Ectodermal cell (in vitro differentiated cells): Measurements from ENCODE around the gene CYP1B1.
A peak's percentile ranks its signal among the peaks of the same experiment; 100 is the strongest.

Experiments
- H3K27ac ChIP-seq: 2 replicates; pipeline ENCODE4 v1.7.0; 2013; ENCODE audit warnings: mild to moderate bottlenecking, low read depth, low read length; ENCODE audit not compliant: insufficient read depth, poor library complexity, severe bottlenecking
- H3K27me3 ChIP-seq: 2 replicates; pipeline ENCODE4 v1.7.0; 2013; ENCODE audit warnings: mild to moderate bottlenecking, low read length; ENCODE audit not compliant: insufficient read depth, control insufficient read depth, poor library complexity, severe bottlenecking
- H3K36me3 ChIP-seq: one replicate; pipeline ENCODE4 v1.7.0; 2013; ENCODE audit warnings: low read length; ENCODE audit not compliant: control insufficient read depth, insufficient read depth
- H3K4me1 ChIP-seq: one replicate; pipeline ENCODE4 v1.7.0; 2013; ENCODE audit warnings: low read length; ENCODE audit not compliant: control insufficient read depth, insufficient read depth
- H3K4me3 ChIP-seq: 2 replicates; pipeline ENCODE4 v1.7.0; 2013; ENCODE audit warnings: low read depth, low read length, control low read depth; ENCODE audit not compliant: insufficient read depth
- H3K9me3 ChIP-seq: 2 replicates; pipeline ENCODE4 v1.7.0; 2013; ENCODE audit warnings: mild to moderate bottlenecking, low read length, moderate library complexity; ENCODE audit not compliant: control insufficient read depth
- WGBS, 2 experiments: methylation state at CpG; one replicate each; pipeline ENCODE4 v1.1.7; 2013; ENCODE audit warnings: missing lambda C conversion rate in 2 of 2; 5-methylcytosine and 5-hydroxymethylcytosine counted together

CYP1B1 gene

DNA sequence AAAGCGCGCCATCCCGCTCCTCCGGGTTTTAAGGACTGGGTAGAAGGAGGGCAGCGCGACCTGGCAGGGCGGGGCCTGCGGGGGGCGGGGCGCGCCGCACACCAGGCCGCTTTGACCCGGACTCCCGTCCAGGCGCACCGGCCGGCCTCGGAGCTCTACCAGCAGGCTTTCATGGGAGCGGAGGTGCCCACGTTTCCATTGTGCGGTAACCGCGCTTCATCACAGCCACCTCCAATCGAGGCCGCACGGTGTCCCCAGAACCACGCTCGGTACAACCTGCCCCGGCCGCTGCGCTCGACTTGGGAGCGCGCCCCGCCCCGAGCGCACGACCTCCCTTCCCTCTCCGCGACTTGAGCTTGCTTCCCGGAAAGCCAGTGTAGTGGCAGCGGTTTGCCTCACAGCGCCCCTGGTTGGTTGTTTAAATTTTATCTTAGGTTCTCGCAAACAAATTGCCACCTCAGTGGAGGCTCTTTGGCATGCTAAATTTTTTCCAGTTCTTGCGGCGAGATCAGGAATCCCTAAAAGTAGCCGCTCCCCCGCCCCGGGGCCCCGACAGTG, 280 bp upstream of the CYP1B1 start:
- Histone ChIP-seq H3K27ac (no peak overlapping the region), H3K36me3 (no peaks in the 10 kb centered on the region), H3K4me1 (peaks cover 17% of the 10 kb centered on the region), H3K9me3 (no peaks in the 10 kb centered on the region), H3K27me3 (peaks cover 69% of the 10 kb centered on the region), H3K4me3 (peak overlapping the region; percentile 48)
- 0% methylated on average over 51 of the region's 51 CpGs for WGBS, 2 experiments

DNA sequence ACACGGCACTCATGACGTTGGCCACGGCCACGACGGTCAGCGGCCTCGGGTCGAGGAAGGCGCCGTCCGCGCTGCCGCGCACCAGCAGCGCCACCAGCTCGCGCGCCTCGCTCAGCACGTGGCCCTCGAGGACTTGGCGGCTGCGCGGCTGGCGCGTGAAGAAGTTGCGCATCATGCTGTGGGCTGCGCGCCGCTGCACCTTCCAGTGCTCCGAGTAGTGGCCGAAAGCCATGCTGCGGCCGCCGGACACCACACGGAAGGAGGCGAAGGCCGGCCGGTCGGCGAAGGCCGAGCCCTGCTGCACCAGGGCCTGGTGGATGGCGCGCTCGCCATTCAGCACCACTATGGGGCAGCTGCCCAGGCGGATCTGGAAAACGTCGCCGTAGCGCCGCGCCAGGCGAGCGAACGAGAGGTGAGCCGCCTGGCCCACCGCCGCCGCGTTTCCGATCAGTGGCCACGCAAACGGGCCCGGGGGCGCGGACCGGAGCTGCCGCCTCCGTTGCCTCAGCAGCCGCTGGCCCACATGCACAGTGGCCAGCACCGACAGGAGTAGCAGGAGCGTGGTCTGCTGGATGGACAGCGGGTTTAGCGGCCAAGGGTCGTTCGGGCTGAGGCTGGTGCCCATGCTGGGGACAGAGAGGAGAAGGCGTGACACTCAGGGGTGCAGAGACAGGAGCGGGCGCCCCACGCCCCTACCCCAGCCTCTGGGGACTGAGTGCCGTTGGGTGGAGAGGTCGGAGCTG, 1.0 kb downstream of the CYP1B1 start:
- no peaks in the 10 kb centered on the region for H3K36me3 ChIP-seq
- H3K4me3 ChIP-seq: peak overlapping the region; percentile 24
- H3K27me3 ChIP-seq: peaks cover 69% of the 10 kb centered on the region
- no peak overlapping the region for H3K27ac ChIP-seq
- H3K9me3 ChIP-seq: no peaks in the 10 kb centered on the region
- H3K4me1 ChIP-seq: peaks cover 17% of the 10 kb centered on the region
- WGBS, 2 experiments: 9% methylated on average over 82 of the region's 82 CpGs

DNA sequence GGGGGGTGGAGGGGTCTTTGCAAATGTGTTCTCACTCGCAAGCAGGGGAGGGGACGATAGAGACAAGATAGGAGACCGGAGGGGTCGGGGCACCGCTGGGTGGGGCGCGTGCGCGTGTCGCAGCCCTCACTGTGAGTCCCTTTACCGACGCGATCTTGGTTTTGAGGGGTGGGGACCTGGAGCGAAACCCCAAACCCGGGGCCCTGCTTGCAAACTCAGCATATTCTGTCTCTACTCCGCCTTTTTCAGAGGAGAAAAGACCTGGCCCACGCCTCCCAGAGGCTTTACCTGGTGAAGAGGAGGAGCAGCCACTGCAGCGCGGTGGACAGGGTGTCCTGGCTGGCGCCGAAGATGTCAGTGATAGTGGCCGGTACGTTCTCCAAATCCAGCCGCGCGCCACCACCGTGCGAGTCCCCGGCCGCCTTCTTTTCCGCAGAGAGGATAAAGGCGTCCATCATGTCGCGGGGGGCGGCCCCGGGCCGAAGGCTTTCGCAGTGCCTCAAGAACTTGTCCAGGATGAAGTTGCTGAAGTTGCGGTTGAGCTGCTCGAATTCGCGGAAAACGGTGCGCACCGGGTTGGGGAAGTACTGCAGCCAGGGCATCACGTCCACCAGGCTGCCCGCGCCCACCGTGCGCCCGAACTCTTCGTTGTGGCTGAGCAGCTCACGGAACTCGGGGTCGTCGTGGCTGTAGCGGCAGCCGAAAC, 1.7 kb downstream of the CYP1B1 start:
- Histone ChIP-seq H3K36me3 (no peaks in the 10 kb centered on the region), H3K27me3 (peaks cover 67% of the 10 kb centered on the region), H3K4me1 (peaks cover 17% of the 10 kb centered on the region), H3K27ac (no peak overlapping the region), H3K9me3 (no peaks in the 10 kb centered on the region), H3K4me3 (peak overlapping the region; percentile 24)
- 12 to 13% methylated on average over 58 of the region's 58 CpGs for WGBS, 2 experiments

DNA sequence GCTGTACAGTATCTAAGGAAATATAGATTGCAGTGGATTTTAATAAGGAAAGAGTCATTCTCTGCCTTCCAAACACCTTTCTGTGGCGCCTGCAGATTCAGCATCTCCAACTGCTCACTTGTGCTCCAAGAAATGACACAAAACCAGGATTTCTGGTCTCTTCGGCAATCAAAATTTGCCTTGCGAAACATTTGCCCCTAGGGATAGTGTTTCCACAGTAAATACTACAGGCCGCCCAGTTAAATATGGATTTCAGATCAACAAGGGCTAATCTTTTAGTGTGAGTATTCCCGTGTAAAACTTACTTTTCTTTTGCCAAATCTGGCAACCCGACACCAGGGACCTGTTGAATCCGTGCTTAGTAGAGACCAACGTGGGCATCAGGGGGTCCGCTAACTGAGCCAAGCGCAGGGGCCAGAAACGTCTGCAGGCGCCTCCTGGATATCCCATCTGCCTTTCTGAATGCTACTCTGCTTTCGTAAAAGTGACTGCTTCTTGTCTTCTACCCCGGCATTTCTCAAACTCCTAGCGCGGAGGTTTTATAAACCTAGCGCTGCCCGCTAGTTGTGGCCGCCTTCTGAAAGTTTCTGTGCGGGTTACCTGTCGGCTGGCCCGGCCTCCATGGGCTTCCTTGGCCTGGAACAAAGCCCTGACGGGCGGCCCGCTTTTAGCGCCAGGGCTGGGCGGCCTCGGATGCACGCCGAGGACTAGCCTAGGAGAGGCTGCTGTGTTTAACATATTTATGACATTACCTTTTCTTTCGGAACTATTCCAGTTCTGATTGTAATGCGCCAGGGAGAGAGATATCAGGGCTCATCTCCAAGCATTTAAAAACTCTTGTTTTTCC, 2.5 kb downstream of the CYP1B1 start:
- Histone ChIP-seq H3K4me1 (peaks cover 17% of the 10 kb centered on the region), H3K27me3 (peaks cover 63% of the 10 kb centered on the region), H3K9me3 (no peaks in the 10 kb centered on the region), H3K27ac (no peak overlapping the region), H3K36me3 (no peaks in the 10 kb centered on the region), H3K4me3 (peak overlapping the region; percentile 24)
- 24 to 28% methylated on average over 32 of the region's 32 CpGs for WGBS, 2 experiments

DNA sequence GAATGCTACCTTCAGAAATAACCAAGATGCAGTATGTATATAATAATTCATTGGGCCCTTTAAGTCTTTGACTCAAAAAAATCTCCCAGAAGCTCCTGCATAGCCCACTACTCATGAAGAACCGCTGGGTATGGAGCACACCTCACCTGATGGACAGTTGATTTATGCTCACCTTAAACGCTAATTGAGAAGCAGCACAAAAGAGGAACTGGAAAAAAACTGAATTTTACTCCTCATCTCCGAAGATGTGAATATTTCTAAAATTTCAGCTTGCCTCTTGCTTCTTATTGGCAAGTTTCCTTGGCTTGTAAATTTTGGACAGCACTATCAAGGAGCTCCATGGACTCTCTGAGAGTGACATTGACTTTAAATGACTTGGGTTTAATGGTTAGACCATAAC, 5.5 kb downstream of the CYP1B1 start:
- H3K4me3 ChIP-seq: no peak overlapping the region
- H3K27ac ChIP-seq: no peak overlapping the region
- no peaks in the 10 kb centered on the region for H3K9me3 ChIP-seq
- peaks cover 14% of the 10 kb centered on the region for H3K4me1 ChIP-seq
- WGBS, 2 experiments: 95 to 97% methylated on average over 3 of the region's 3 CpGs
- H3K27me3 ChIP-seq: peaks cover 35% of the 10 kb centered on the region
- no peaks in the 10 kb centered on the region for H3K36me3 ChIP-seq

DNA sequence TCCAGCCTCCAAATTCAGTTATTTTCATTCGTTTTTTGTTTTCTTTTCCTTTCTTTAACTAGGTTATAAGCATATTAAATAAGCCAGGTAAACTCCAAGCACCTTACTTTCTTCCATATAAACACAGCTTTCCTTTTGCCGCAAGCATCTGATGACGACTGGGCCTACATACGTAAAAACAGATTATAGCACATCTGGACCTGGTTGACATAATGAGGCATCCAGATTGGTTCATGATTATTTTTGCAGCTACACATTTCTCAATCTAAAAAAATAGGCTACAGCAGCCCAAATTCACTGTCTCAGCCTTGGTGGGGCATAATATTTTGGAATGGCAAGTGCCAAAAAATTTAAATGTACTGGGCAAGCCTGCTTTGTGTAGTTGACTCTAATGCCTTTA, 7.7 kb downstream of the CYP1B1 start:
- Histone ChIP-seq H3K4me1 (peaks cover 7% of the 10 kb centered on the region), H3K4me3 (no peak overlapping the region), H3K27ac (no peak overlapping the region), H3K36me3 (no peaks in the 10 kb centered on the region), H3K9me3 (no peaks in the 10 kb centered on the region), H3K27me3 (peaks cover 13% of the 10 kb centered on the region)
- WGBS, 2 experiments: 84 to 89% methylated on average over 4 of the region's 4 CpGs

DNA sequence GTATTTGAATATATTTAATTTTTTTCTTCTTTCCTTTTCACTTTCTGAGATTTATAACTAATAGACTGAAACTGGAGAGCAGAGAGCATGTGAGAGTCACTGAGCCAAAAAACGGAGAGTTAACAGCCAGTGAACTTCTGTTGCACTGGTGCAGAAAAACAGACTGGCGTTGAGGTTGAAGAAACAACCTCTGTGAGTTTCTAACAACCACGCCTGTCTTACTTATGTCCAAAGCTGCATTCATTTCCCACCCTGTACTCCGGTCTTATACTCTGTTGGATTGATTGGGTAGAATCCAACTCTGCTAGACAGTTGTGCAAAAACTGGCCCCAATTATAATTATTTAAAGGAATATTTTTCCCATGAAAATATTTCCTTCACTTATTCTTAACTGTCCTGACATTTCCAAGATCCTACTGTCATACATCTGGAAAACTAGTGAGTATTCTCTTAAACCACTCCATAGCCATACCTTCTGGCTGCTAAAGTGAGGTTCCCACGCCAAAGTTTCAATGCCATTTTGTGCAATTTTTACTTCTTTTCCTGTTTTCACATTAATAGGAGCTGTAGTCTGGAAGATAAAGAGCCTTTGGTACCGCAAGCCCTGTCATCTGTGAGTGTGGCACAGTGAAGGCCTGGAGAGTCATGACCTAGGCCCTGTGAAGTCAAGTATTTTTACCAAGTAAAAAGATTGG, 9.4 kb downstream of the CYP1B1 start:
- H3K4me1 ChIP-seq: peaks cover 5% of the 10 kb centered on the region
- no peak overlapping the region for H3K4me3 ChIP-seq
- H3K27ac ChIP-seq: no peak overlapping the region
- WGBS, 2 experiments: 93 to 94% methylated on average over 6 of the region's 6 CpGs
- no peaks in the 10 kb centered on the region for H3K36me3 ChIP-seq
- no peaks in the 10 kb centered on the region for H3K9me3 ChIP-seq
- no peaks in the 10 kb centered on the region for H3K27me3 ChIP-seq

DNA sequence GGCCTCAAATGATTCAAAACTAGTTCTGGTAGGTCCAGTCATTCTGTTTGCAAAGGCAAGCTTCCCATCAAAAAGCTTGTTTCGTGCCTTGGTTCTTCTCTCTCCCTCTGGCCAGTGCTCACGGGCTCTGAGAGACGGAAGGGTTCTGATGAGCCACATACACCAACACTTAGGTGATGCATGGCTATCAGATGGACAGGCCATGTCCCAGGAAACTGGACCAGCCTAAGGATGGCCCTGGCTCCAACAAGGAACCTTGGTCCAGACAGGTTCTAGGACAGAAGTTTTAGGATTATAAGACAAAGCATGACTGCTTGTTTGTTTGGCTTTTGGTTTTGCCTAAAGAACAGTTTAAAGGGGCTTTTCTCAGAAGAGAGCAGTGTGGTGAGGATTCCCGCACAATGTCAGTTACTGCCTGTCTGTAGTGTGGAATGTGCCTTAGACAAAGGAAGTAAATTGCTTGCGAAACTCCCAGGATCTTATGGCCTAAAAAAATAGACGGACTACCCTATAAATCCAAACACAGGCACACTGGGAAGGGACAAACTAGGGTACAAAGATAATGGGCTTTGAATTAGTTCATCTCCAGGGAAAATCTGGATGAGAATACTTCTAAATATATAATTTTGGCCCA, 10.3 kb downstream of the CYP1B1 start:
- peaks cover 5% of the 10 kb centered on the region for H3K4me1 ChIP-seq
- no peaks in the 10 kb centered on the region for H3K27me3 ChIP-seq
- no peak overlapping the region for H3K4me3 ChIP-seq
- no peaks in the 10 kb centered on the region for H3K36me3 ChIP-seq
- WGBS, 2 experiments: 78 to 88% methylated on average over 4 to 6 of the region's 6 CpGs
- no peak overlapping the region for H3K27ac ChIP-seq
- no peaks in the 10 kb centered on the region for H3K9me3 ChIP-seq

DNA sequence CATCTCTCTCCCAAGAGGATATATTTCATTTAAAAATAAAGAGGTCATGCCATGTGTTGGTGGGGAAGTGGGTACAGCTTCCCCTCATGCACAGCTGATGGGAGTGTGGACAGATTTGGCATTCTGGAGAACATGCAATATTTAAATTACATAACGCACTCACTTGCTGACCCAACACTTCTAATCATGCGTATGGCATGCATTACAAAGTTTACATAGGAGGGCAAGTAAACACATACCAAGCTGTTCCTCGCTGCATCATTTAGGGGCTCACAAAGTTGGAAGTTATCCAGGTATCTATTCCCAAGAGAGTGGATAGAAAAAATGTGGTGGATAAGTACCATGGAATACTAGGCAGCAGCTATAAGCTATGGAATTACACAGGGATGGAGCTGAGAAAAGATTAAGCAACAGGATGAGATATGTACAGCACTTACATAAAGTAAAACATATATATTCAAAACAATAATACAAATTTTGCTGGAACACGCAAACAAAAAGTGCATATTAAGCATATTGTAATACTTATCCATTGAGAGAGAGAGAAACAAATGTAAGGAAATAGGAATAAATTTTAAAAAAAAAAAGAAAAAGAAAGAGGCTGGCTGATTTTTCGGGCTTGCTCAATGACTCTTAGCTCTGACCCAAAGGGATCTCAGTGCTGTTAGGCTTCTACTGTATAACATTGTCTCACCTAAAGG, 11.0 kb downstream of the CYP1B1 start:
- Histone ChIP-seq H3K36me3 (no peaks in the 10 kb centered on the region), H3K4me1 (peaks cover 5% of the 10 kb centered on the region), H3K4me3 (no peak overlapping the region), H3K27me3 (no peaks in the 10 kb centered on the region), H3K27ac (no peak overlapping the region), H3K9me3 (no peaks in the 10 kb centered on the region)
- 94 to 95% methylated on average over 4 of the region's 5 CpGs for WGBS, 2 experiments
